Stomach (tissue), 4 donors: Measurements from ENCODE around the gene BABAM2.

Source experiments
- CTCF ChIP-seq, 7 experiments: fragments of 450-650 bp in 4 of 7; fragments of 200-600 bp in 3 of 7; sonication (generic) in 3 of 7; IDR thresholded peaks; one replicate each; pipeline ENCODE4 v1.5.1; 2016 to 2019; ENCODE audit warnings: antibody characterized with exemption in 7 of 7, control low read depth in 2 of 7, mild to moderate bottlenecking in 1 of 7
- EP300 ChIP-seq: sonication (generic); formaldehyde crosslinking; IDR thresholded peaks from one replicate; pipeline ENCODE4 v1.6.1; 2017; ENCODE audit warnings: antibody characterized with exemption
- POLR2A ChIP-seq, 4 donors: fragments of 450-650 bp; IDR thresholded peaks; one replicate each; pipeline ENCODE4 v1.6.1; 2016; ENCODE audit warnings: antibody characterized with exemption in 4 of 4, control low read depth in 2 of 4, mild to moderate bottlenecking in 1 of 4, moderate library complexity in 1 of 4
- POLR2AphosphoS5 ChIP-seq, 3 donors: sonication (generic); formaldehyde crosslinking; IDR thresholded peaks; one replicate each; pipeline ENCODE4 v1.6.1; 2016; ENCODE audit warnings: antibody characterized with exemption in 3 of 3

GRCh38 chr2:28035163-28035690 is 144.7 kb downstream of the BABAM2 start:
- TF ChIP-seq CTCF (IDR thresholded peaks at IDR 0.05) (no peak), POLR2A (IDR thresholded peaks at IDR 0.05) (no peak), POLR2AphosphoS5 (IDR thresholded peaks at IDR 0.05) (no peak), EP300 (no peak)
